GM12878 (cell line): Measurements from ENCODE around the gene PLK5. TPM values are rescaled to one million over a fixed set of nuclear protein-coding genes. Genes with fewer than 3 reads are reported as not detected.

Source experiments
- BHLHE40 ChIP-seq, 2 experiments: fragments of 450-650 bp in 1 of 2; IDR thresholded peaks; 2 replicates each; pipeline ENCODE4 v1.6.1; 2011 to 2017; ENCODE audit warnings: low read depth in 2 of 2, borderline replicate concordance in 1 of 2, improper control_type of control experiment in 1 of 2, low read length in 1 of 2, mild to moderate bottlenecking in 1 of 2
- E2F8 ChIP-seq: fragments of 450-650 bp; IDR thresholded peaks from 2 replicates; pipeline ENCODE4 v1.6.1; 2018; ENCODE audit warnings: mild to moderate bottlenecking, low read depth, moderate library complexity; ENCODE audit not compliant: partially characterized antibody
- HDAC6 ChIP-seq: fragments of 200-600 bp; sonication (generic); IDR thresholded peaks from one replicate; pipeline ENCODE4 v1.8.0; 2017; ENCODE audit warnings: antibody characterized with exemption; ENCODE audit not compliant: unreplicated experiment
- MTA3 ChIP-seq: IDR thresholded peaks from 2 replicates; pipeline ENCODE4 v1.6.1; 2012; ENCODE audit warnings: low read length, inconsistent platforms, borderline replicate concordance
- TCF7 ChIP-seq: IDR thresholded peaks from 2 replicates; pipeline ENCODE4 v1.6.1; 2014; ENCODE audit warnings: antibody characterized with exemption, borderline replicate concordance
- ZBTB33 ChIP-seq: fragments of 450-650 bp; IDR thresholded peaks from 2 replicates; pipeline ENCODE4 v1.6.1; 2017; ENCODE audit warnings: mild to moderate bottlenecking
- ZNF687 ChIP-seq: fragments of 450-650 bp; IDR thresholded peaks from 2 replicates; pipeline ENCODE4 v1.6.1; 2017; ENCODE audit warnings: mild to moderate bottlenecking, moderate library complexity
- polyA plus RNA-seq, 11 experiments: library from polyadenylated mRNA; depleted of rRNA in 4 of 11; unstranded in 6 of 11; stranded (reverse) in 5 of 11; fragments of >200 nt; fragmentation: Nextera tagmentation in 4 of 11; fragmentation: Illumina TruSeq in 1 of 11; extraction: Ambion mirVana in 4 of 11; extraction: Trizol in 1 of 11; gene quantifications; 1 replicate in 1 of 11; 2 replicates in 10 of 11; pipeline versions ENCODE4 v1.2.1 to v1.2.3, GENCODE V29; 2011 to 2016; ENCODE audit warnings: inconsistent platforms in 2 of 11, missing spikeins in 2 of 11, low read depth in 1 of 11
- total RNA-seq, 4 experiments: library from RNA; depleted of rRNA in 3 of 4; stranded (reverse); fragments of >200 nt in 3 of 4; fragmentation: Illumina TruSeq in 1 of 4; extraction: Trizol in 1 of 4; gene quantifications; 2 replicates each; pipeline versions ENCODE4 v1.2.1 to v1.2.3, GENCODE V29; 2013 to 2021

Gene PLK5
- total and polyA plus RNA-seq, 10 of the 15 experiments (the other 5 are each of a cell fraction or from before 2014, with no cell fraction given) = 0.13 TPM; not detected in 9

DNA sequence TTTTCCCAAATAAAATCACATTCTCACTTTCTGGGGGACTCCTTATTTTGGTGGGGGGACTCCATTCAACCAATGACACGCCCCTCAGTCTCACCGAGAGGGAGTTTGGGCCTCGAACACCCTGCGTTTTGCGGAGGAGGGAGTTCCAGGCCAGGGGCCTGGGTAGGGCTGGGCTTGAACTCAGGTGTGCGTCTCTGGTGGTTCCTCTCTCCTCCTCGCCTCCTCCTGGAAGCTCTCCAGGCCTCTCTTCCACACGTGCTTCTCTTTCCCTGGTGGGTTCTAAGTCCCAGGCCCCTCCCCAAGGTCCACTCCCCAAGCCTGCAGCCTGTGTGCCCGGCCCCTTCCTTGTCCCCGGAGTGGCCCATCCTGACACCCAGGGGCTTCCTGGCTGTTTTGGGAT is 29.5 kb downstream of the PLK5 start (continued):
- TF ChIP-seq ZBTB33 (no peak), E2F8 (no peak), MTA3 (no peak), TCF7 (no peak), BHLHE40 (IDR thresholded peaks at IDR 0.05; ENCODE audit: borderline replicate concordance in 1 of 2, low read depth in 2 of 2, low read length in 1 of 2) (no peak), HDAC6 (no peak), ZNF687 (no peak)
